ENCODE data around the gene ASB4. TPM values are rescaled to one million over a fixed set of nuclear protein-coding genes. Genes with fewer than 3 reads are reported as not detected.
A peak's percentile ranks its signal among the peaks of the same experiment; 100 is the strongest.

The ASB4 gene
- total RNA-seq, 2 donors from 2014 or later = not detected

DNA sequence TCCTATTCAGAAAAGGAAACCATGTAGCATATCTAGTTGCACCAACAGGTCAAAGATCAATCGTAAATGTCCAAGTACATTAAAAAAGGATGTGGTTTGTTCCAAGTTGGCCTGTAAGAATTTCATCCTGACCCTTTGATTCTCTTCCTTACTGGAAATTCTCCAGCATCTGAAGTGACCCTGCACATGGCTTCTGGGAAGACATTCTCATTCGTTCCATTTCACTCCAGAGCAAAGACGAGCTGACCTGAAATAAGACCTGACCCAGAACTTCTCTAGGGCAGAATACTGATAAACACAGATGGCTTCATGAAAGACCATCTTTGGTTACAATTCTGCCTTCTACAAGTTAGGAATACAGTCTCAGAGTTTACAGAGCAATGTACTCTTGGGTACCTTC is 39.8 kb downstream of the ASB4 start:
- H3K9ac ChIP-seq (ENCODE audit: extremely low read depth, low read length, poor library complexity, severe bottlenecking) = no peak overlapping the region
- H3K27ac ChIP-seq (ENCODE audit: low read depth, low read length) = no peak overlapping the region
- no peaks in the 10 kb centered on the region for H3K27me3 ChIP-seq (ENCODE audit: control insufficient read depth, insufficient read depth, low read length, poor library complexity, severe bottlenecking)
- no peak overlapping the region for H3K4me3 Mint-ChIP-seq
- H3K4me1 ChIP-seq (ENCODE audit: control insufficient read depth, insufficient read depth, low read length) = no peaks in the 10 kb centered on the region
- H3K9me3 ChIP-seq (ENCODE audit: control insufficient read depth, low read length) = no peaks in the 10 kb centered on the region
- H3K4me3 ChIP-seq (ENCODE audit: low read length) = no peak overlapping the region
- peaks cover 2% of the 10 kb centered on the region for H3K27me3 Mint-ChIP-seq (ENCODE audit: insufficient read depth)
- H3K36me3 Mint-ChIP-seq (ENCODE audit: low read depth) = no peaks in the 10 kb centered on the region
- 81 to 90% methylated on average over 3 of the region's 3 CpGs for WGBS, 2 experiments (ENCODE audit: insufficient coverage in 1 of 2, insufficient read length in 1 of 2)
- no peak for DNase-seq
- H3K36me3 ChIP-seq (ENCODE audit: control insufficient read depth, insufficient read depth, low read length) = no peaks in the 10 kb centered on the region
- TF ChIP-seq, protein P1, sequence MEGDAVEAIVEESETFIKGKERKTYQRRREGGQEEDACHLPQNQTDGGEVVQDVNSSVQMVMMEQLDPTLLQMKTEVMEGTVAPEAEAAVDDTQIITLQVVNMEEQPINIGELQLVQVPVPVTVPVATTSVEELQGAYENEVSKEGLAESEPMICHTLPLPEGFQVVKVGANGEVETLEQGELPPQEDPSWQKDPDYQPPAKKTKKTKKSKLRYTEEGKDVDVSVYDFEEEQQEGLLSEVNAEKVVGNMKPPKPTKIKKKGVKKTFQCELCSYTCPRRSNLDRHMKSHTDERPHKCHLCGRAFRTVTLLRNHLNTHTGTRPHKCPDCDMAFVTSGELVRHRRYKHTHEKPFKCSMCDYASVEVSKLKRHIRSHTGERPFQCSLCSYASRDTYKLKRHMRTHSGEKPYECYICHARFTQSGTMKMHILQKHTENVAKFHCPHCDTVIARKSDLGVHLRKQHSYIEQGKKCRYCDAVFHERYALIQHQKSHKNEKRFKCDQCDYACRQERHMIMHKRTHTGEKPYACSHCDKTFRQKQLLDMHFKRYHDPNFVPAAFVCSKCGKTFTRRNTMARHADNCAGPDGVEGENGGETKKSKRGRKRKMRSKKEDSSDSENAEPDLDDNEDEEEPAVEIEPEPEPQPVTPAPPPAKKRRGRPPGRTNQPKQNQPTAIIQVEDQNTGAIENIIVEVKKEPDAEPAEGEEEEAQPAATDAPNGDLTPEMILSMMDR (conservative IDR thresholded peaks at IDR 0.05) = no peak
- peaks cover 2% of the 10 kb centered on the region for H3K4me1 Mint-ChIP-seq
- H3K9me3 Mint-ChIP-seq = no peaks in the 10 kb centered on the region
- no peak overlapping the region for H3K27ac Mint-ChIP-seq

DNA sequence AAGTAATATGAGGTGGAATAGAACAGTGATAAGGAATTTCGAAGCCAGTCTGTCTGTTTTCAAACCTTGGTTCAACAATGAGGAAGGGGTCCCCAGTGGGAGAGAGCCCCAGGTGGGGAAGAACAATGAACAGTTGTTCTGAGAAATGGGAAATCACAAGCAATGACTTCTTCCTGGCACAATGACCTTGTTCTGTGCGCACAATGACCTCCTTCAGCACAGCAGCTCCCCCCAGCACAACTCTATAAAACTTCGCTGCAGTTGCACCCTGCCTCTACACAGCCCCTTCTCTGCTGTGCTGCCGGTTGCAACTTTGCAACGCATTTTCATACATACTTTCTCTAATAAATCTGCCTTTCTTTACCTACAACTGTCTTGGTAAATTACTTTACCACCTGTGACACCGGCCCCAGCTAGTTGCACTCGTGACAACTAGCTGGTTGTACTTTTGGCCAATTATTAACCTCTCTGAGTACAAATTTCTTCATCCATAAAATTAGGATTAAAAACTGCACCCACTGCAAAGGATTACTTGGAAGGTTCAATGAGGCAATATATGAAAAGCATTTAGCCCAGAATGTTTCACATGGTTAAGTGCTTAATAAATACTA is 40.5 kb downstream of the ASB4 start:
- Histone ChIP-seq H3K27ac (ENCODE audit: low read depth, low read length) (no peak overlapping the region), H3K9me3 (ENCODE audit: control insufficient read depth, low read length) (no peaks in the 10 kb centered on the region), H3K4me1 (ENCODE audit: control insufficient read depth, insufficient read depth, low read length) (no peaks in the 10 kb centered on the region), H3K36me3 (ENCODE audit: control insufficient read depth, insufficient read depth, low read length) (no peaks in the 10 kb centered on the region), H3K4me3 (ENCODE audit: low read length) (no peak overlapping the region), H3K27me3 (ENCODE audit: control insufficient read depth, insufficient read depth, low read length, poor library complexity, severe bottlenecking) (no peaks in the 10 kb centered on the region), H3K9ac (ENCODE audit: extremely low read depth, low read length, poor library complexity, severe bottlenecking) (no peak overlapping the region)
- WGBS, 2 experiments (ENCODE audit: insufficient coverage in 1 of 2, insufficient read length in 1 of 2) = 86 to 92% methylated on average over 6 to 7 of the region's 7 CpGs
- no peak for DNase-seq
- TF ChIP-seq, protein P1 (conservative IDR thresholded peaks at IDR 0.05) = no peak
- Mint-ChIP-seq H3K27me3 (ENCODE audit: insufficient read depth) (peaks cover 2% of the 10 kb centered on the region), H3K4me1 (peaks cover 2% of the 10 kb centered on the region), H3K36me3 (ENCODE audit: low read depth) (no peaks in the 10 kb centered on the region), H3K27ac (no peak overlapping the region), H3K4me3 (no peak overlapping the region), H3K9me3 (no peaks in the 10 kb centered on the region)

DNA sequence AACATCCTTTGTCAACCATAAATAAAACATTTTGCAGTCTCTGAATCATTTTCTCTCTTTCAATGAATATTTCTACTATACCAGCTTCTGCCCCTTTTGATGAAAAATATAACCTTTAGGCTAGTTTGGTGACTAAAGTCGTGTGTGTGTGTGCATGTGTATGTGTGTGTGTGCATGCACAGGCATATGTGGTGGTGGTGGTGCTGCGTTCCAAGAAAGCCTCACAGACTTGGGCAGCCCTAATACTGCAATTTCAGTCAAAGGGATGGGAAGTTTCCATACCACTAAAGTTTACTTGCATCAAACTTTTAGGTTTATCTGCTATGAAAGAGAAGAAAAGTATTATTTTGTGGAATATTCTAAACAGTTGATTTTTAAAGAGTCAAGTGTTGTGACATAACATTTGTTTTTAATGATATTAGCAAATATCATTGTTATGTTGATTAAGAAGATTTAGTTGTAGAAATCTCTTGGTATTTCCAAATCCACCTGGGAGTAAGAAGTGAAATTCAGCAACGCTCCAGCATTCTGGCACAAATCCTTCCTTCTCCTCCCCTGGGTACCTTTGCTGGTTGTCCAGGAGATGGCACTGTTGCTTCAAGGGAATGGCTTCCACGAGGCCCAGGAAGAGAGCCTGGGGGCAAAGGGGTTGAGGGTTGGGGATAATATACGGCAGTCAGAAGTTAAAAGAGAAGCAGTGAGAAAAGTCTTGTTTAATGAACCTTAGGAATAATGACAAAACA is 41.5 kb downstream of the ASB4 start:
- H3K9ac ChIP-seq (ENCODE audit: extremely low read depth, low read length, poor library complexity, severe bottlenecking) = no peak overlapping the region
- no peak overlapping the region for H3K4me3 ChIP-seq (ENCODE audit: low read length)
- no peaks in the 10 kb centered on the region for H3K27me3 ChIP-seq (ENCODE audit: control insufficient read depth, insufficient read depth, low read length, poor library complexity, severe bottlenecking)
- H3K27ac Mint-ChIP-seq = no peak overlapping the region
- H3K27ac ChIP-seq (ENCODE audit: low read depth, low read length) = no peak overlapping the region
- no peaks in the 10 kb centered on the region for H3K36me3 Mint-ChIP-seq (ENCODE audit: low read depth)
- no peak overlapping the region for H3K4me3 Mint-ChIP-seq
- DNase-seq = peak; percentile 84
- WGBS, 2 experiments (ENCODE audit: insufficient coverage in 1 of 2, insufficient read length in 1 of 2) = 50 to 56% methylated on average over 1 to 5 of the region's 5 CpGs
- peaks cover 2% of the 10 kb centered on the region for H3K4me1 Mint-ChIP-seq
- no peaks in the 10 kb centered on the region for H3K9me3 ChIP-seq (ENCODE audit: control insufficient read depth, low read length)
- no peaks in the 10 kb centered on the region for H3K36me3 ChIP-seq (ENCODE audit: control insufficient read depth, insufficient read depth, low read length)
- TF ChIP-seq, protein P1 (conservative IDR thresholded peaks at IDR 0.05) = peak; percentile 96
- no peaks in the 10 kb centered on the region for H3K9me3 Mint-ChIP-seq
- H3K4me1 ChIP-seq (ENCODE audit: control insufficient read depth, insufficient read depth, low read length) = no peaks in the 10 kb centered on the region
- peaks cover 2% of the 10 kb centered on the region for H3K27me3 Mint-ChIP-seq (ENCODE audit: insufficient read depth)

All from endodermal cell (in vitro differentiated cells).